ENCODE measurements around the gene APLNR. TPM values are rescaled to one million over a fixed set of nuclear protein-coding genes. Genes with fewer than 3 reads are reported as not detected.

The APLNR gene
- total RNA-seq, 2 experiments from 2014 or later, result not detected

- H3K4me1 Mint-ChIP-seq, result no peaks in the 10 kb centered on the region
- H3K27ac Mint-ChIP-seq, result no peak overlapping the region
- no peak overlapping the region for H3K4me3 Mint-ChIP-seq
- H3K9me3 Mint-ChIP-seq, result no peaks in the 10 kb centered on the region
- DNase-seq, result no peak
- no peaks in the 10 kb centered on the region for H3K36me3 Mint-ChIP-seq
- no peaks in the 10 kb centered on the region for H3K27me3 Mint-ChIP-seq
These were observed 23.5 kb downstream of the APLNR start for GRCh38 chr11:57213342-57214097.

- Mint-ChIP-seq H3K36me3 (no peaks in the 10 kb centered on the region), H3K27ac (no peak overlapping the region), H3K4me1 (no peaks in the 10 kb centered on the region), H3K27me3 (peaks cover 11% of the 10 kb centered on the region), H3K4me3 (no peak overlapping the region), H3K9me3 (no peaks in the 10 kb centered on the region)
- DNase-seq, result no peak
These were observed 26.3 kb downstream of the APLNR start for GRCh38 chr11:57210781-57211180.

DNA sequence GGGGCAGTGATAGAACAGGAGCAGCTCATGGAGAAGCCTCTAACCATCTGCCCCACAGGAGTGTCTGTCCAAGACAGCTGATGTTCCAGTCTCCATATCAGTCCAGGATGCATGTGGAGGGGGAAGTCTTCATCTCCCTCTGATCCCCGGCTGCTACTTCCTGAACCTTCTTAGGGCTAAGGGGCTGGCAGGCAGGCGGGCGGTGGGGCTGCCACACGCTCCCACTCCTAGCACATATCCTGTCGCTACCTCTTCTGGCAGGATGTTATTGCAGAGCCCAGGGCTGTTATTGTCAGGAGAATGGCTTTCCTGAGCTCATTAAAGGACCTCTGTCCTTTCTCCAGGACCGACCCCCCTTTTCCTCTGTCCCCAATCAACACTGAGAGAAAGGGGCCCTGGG is 29.9 kb downstream of the APLNR start:
- Mint-ChIP-seq H3K4me1 (no peaks in the 10 kb centered on the region), H3K27me3 (peaks cover 15% of the 10 kb centered on the region), H3K27ac (no peak overlapping the region), H3K36me3 (no peaks in the 10 kb centered on the region), H3K4me3 (no peak overlapping the region), H3K9me3 (no peaks in the 10 kb centered on the region)
- no peak for DNase-seq

- Mint-ChIP-seq H3K4me3 (no peak overlapping the region), H3K4me1 (no peaks in the 10 kb centered on the region), H3K9me3 (no peaks in the 10 kb centered on the region), H3K36me3 (no peaks in the 10 kb centered on the region), H3K27me3 (peaks cover 15% of the 10 kb centered on the region), H3K27ac (no peak overlapping the region)
- DNase-seq, result no peak
These were observed 31.9 kb downstream of the APLNR start for GRCh38 chr11:57205041-57205641.

- H3K27me3 Mint-ChIP-seq, result peaks cover 15% of the 10 kb centered on the region
- no peaks in the 10 kb centered on the region for H3K9me3 Mint-ChIP-seq
- H3K36me3 Mint-ChIP-seq, result no peaks in the 10 kb centered on the region
- H3K27ac Mint-ChIP-seq, result no peak overlapping the region
- H3K4me3 Mint-ChIP-seq, result no peak overlapping the region
- no peaks in the 10 kb centered on the region for H3K4me1 Mint-ChIP-seq
- DNase-seq, result no peak
These were observed 33.1 kb downstream of the APLNR start for GRCh38 chr11:57203882-57204480.

- no peaks in the 10 kb centered on the region for H3K36me3 Mint-ChIP-seq
- no peak overlapping the region for H3K4me3 Mint-ChIP-seq
- no peaks in the 10 kb centered on the region for H3K9me3 Mint-ChIP-seq
- no peak overlapping the region for H3K27ac Mint-ChIP-seq
- peaks cover 15% of the 10 kb centered on the region for H3K27me3 Mint-ChIP-seq
- no peak for DNase-seq
- H3K4me1 Mint-ChIP-seq, result no peaks in the 10 kb centered on the region
These were observed 33.7 kb downstream of the APLNR start for GRCh38 chr11:57203359-57203758.

GRCh38 chr11:57202281-57202680 is 34.8 kb downstream of the APLNR start:
- no peak overlapping the region for H3K27ac Mint-ChIP-seq
- H3K4me1 Mint-ChIP-seq, result no peaks in the 10 kb centered on the region
- no peaks in the 10 kb centered on the region for H3K9me3 Mint-ChIP-seq
- peaks cover 15% of the 10 kb centered on the region for H3K27me3 Mint-ChIP-seq
- no peaks in the 10 kb centered on the region for H3K36me3 Mint-ChIP-seq
- no peak for DNase-seq
- no peak overlapping the region for H3K4me3 Mint-ChIP-seq

DNA sequence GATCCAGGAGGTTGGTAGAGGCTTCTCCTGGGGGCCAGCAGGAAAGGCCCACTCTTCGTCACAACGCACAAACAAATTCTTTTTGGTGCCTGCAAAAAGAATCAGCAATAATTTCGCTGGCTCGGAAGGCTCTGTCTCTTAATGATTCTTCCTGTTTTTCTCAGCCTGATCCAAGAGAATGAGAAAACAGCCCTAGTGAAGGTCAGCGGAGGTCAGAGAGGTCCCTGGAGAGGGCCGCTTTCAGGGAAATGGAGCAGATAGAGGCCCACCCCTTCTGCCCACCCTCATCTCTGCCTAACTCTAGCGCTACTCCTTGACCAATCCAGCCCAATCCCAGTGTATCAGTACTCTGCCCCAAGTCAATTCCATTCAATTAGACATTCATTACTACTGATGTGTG is 36.1 kb downstream of the APLNR start:
- DNase-seq, result no peak
- H3K4me1 Mint-ChIP-seq, result no peaks in the 10 kb centered on the region
- peaks cover 5% of the 10 kb centered on the region for H3K27me3 Mint-ChIP-seq
- no peaks in the 10 kb centered on the region for H3K36me3 Mint-ChIP-seq
- H3K27ac Mint-ChIP-seq, result no peak overlapping the region
- H3K9me3 Mint-ChIP-seq, result no peaks in the 10 kb centered on the region
- H3K4me3 Mint-ChIP-seq, result no peak overlapping the region

DNA sequence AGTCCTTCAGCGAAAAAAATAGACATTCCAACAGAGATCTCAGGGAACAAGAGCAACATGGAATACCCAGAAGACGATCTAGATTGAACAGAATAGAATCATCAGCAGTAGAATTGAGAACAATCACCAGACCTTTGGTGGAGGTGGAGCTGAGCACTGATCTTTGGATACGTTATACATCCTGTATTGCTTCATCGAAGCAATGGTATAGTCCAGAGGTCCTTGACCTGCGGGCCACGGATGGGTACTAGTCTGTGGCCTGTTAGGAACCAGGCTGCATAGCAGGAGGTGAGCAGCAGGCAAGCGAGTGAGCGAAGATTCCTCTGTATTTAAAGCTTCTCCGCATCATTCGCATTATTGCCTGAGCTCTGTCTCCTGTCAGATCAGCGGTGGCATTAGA is 37.7 kb downstream of the APLNR start:
- H3K36me3 Mint-ChIP-seq, result no peaks in the 10 kb centered on the region
- no peaks in the 10 kb centered on the region for H3K4me1 Mint-ChIP-seq

DNA sequence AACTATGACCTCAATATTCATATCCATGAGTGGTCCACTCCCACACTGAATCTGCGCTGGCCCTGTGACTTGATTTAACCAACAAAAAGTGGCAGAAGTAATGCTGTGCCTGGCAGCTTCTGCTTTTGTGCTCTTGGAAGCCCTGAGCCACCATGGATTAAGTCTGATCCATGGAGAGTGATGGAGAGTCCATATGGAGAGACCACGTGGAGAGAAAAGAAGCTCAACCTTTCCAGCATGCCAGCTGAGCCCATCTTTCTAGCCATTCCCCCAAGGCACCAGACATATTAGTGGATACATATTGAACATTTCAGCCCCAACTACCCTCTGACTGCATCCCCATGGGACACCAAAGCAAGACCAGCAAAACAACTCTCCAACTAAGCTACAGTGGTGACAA is 39.3 kb downstream of the APLNR start:
- Mint-ChIP-seq H3K27me3 (peaks cover 6% of the 10 kb centered on the region), H3K4me1 (no peaks in the 10 kb centered on the region), H3K27ac (no peak overlapping the region), H3K36me3 (no peaks in the 10 kb centered on the region), H3K4me3 (no peak overlapping the region), H3K9me3 (no peaks in the 10 kb centered on the region)
- DNase-seq, result no peak

More for the DNA sequence above, 37.7 kb downstream of the APLNR start:
- H3K27me3 Mint-ChIP-seq, result peaks cover 10% of the 10 kb centered on the region
- H3K9me3 Mint-ChIP-seq, result no peaks in the 10 kb centered on the region
- no peak overlapping the region for H3K27ac Mint-ChIP-seq
- H3K4me3 Mint-ChIP-seq, result no peak overlapping the region
- no peak for DNase-seq

DNA sequence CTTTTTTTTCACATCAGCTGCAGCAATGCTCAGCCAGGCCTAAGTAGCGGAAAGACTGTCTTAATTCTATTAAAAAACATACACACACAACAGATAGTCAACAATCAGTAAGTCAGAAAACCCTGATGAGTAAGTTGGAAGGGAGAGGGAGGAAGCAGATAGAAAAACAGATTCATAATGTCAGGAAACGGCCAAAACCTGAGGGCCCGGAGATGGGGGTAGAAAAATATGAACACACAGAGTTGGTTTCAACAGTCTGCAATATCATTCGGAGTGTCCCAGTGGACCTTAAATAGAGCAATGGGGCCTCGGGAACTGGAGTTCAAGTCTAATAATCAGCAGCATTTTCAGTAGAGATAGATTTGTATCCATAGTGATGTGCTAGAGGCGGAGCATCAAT is 40.5 kb downstream of the APLNR start:
- no peak overlapping the region for H3K27ac Mint-ChIP-seq
- no peaks in the 10 kb centered on the region for H3K36me3 Mint-ChIP-seq
- no peaks in the 10 kb centered on the region for H3K4me1 Mint-ChIP-seq
- H3K9me3 Mint-ChIP-seq, result no peaks in the 10 kb centered on the region
- no peak for DNase-seq
- no peak overlapping the region for H3K4me3 Mint-ChIP-seq
- H3K27me3 Mint-ChIP-seq, result peaks cover 6% of the 10 kb centered on the region

DNA sequence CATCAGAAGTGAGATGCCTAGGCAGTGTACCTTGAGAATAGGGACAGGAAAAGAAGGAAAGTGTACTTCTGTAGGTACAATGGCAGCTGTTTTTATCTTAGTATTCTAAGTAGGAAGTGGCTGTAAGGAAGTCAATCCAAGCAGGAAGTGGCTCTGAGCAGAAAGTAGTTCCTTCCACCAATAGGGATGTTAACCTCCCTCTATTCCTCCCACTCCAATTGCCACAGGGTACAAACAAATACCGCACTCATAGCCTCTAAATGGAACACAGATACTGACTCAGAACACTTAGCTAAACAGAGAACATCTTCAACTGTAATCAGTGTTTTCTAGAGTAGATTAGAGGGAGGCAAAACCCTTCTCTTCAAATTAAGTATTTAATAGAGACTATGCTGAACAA is 44.7 kb downstream of the APLNR start:
- Mint-ChIP-seq H3K27me3 (peaks cover 9% of the 10 kb centered on the region), H3K4me1 (no peaks in the 10 kb centered on the region), H3K9me3 (no peaks in the 10 kb centered on the region), H3K36me3 (no peaks in the 10 kb centered on the region), H3K27ac (no peak overlapping the region), H3K4me3 (no peak overlapping the region)
- no peak for DNase-seq

DNA sequence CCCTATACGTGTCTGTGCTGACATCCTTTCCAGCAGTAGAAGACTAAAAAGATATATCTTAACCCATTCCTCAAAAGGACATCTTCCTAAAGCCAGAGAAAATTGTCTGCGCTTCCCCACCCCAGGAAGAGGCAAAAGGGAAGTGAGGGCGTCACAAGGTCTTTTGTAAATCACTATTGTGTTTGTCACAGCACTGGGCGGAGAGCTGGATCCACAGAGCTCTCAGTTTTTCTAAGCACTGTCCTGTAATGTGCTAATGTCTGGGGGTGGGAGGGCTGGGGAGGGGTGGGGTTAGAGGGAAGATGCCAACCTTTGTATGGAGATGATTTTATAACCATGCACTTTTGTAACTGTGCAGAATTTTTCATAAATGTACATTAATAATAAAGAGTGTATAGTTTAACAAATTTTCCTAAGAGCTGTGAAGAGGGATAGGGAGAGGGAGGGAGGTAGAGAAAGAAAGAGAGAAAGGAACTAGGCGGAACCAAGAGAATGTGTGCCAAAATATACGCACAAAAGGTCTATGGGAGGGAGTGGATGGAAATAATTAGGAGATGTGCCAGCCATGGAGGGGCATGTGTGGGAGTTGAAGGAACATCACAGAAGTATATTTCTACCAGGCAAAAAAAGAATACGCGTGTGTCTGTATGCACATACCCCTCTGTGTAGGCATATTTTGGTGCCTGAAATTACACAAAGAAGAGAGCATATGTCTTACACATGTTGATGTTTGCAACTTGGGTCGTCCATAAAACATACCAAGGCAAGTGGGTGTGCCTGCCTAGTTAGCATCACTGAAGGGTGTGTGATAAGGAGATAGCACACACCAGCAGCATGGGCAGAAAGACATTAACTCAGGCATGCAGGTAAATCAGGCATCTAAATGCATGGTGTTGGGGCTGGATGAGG is 45.5 kb downstream of the APLNR start:
- Mint-ChIP-seq H3K9me3 (no peaks in the 10 kb centered on the region), H3K27ac (no peak overlapping the region), H3K27me3 (peaks cover 9% of the 10 kb centered on the region), H3K36me3 (no peaks in the 10 kb centered on the region), H3K4me1 (no peaks in the 10 kb centered on the region), H3K4me3 (no peak overlapping the region)
- DNase-seq, result no peak

- Mint-ChIP-seq H3K36me3 (no peaks in the 10 kb centered on the region), H3K27ac (no peak overlapping the region), H3K9me3 (no peaks in the 10 kb centered on the region), H3K27me3 (peaks cover 9% of the 10 kb centered on the region), H3K4me1 (no peaks in the 10 kb centered on the region), H3K4me3 (no peak overlapping the region)
- no peak for DNase-seq
These were observed 46.5 kb downstream of the APLNR start for GRCh38 chr11:57190548-57190947.

All from activated naive CD8-positive, alpha-beta T cell treated with anti-CD3 and anti-CD28 coated beads for 36 hours (primary cell).